Ishikawa (cell line): Measurements from ENCODE around the gene ACAA2.

ENCODE experiments used
- CEBPB ChIP-seq: IDR thresholded peaks from 2 replicates; pipeline ENCODE4 v1.6.1; 2012
- CREB1 ChIP-seq: IDR thresholded peaks from 2 replicates; pipeline ENCODE4 v1.6.1; 2012; ENCODE audit warnings: low read depth
- EP300 ChIP-seq: IDR thresholded peaks from 2 replicates; pipeline ENCODE4 v1.6.1; 2012; ENCODE audit warnings: borderline replicate concordance
- RAD21 ChIP-seq: IDR thresholded peaks from 2 replicates; pipeline ENCODE4 v1.6.1; 2012; ENCODE audit warnings: low read depth
- TAF1 ChIP-seq: IDR thresholded peaks from 2 replicates; pipeline ENCODE4 v1.6.1; 2012; ENCODE audit warnings: low read depth, mild to moderate bottlenecking

DNA sequence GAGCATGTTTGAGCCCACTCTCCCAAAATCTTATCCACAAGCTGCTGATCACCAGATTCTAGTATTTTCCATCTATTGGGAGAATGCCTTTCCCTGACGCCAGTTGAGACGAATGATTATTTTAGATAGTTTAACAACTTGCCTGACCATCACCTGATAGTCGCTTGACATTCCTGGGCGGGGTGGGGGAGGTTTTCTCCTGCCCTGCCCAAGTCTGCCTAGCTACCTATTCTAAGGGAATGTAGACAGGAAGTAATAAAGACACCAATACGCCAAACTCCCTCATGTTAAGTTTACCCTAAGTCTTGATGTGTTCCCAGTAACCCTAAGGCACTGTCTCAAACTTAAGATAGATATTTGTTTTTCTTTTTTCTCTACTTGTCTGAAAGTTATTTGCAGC is 4.6 kb upstream of the ACAA2 start:
- TF ChIP-seq EP300, result no peak
- TF ChIP-seq TAF1, result no peak
- TF ChIP-seq CEBPB, result no peak
- TF ChIP-seq RAD21, result no peak
- TF ChIP-seq CREB1, result no peak
